ENCODE data around the gene CXCL9.
"Not testable (repeated sequence)": the region's sequence is repeated elsewhere in the genome, so short reads cannot be mapped to it uniquely, and the experiment has no call there.

Gene CXCL9

DNA sequence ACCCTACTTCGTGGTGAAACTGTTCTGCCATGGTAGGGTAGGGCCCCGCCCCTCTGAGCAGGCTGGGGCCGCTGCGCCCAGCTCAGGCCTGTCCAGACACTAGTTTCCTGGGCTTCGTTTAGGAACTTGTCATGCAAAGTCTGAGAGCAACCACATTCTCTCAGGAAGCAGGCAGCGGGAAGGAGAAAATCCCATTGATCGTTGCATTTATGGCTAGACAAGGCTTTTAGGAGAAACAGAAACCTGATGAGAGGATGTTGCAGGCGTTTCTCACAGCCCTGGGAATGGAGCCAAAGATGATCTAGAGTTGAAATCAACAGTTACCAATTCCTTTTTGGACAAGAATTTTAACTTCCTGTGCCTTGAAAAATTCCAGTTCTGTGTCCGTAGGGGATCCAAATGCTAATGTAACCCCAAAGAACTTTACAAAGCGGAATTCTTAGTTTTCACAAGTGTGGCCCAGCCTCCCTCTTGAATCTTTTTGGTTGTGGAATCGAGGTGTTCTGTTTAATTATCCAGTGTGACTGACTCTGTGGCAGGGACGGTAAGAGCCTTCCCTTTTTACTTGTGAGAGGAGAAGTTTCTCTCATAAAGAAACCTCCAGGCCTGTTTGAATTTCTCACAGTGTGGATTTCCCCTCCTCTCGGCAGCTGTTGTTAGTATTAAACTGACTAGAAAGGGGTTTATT, 4.5 kb upstream of the CXCL9 start:
- no peak for DNase-seq

- DNase-seq: no peak
Observed at GRCh38 chr4:76011018-76011670, 3.8 kb upstream of the CXCL9 start.

GRCh38 chr4:76010576-76010975, 3.3 kb upstream of the CXCL9 start:
- DNase-seq: no peak

GRCh38 chr4:76009311-76009710, 2.0 kb upstream of the CXCL9 start:
- no peak for DNase-seq

DNA sequence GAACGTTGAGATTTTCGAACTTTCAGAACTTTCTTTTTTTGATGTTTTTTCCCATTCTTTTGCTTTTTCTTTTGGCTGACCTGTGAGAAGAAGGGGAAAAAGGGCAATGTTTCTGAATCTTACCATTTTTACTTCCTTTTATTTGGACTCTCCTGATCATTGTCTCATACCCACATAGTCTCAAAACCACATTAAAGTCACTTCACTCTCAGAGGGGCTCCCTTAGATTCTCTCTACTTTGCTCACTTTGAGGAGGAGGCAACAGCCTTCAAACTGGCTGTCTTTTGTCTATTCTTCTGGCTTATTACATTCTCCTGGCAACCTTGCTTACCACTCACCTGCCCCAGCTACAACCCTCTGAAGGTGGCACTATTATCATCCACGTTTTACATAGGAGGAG, 3.7 kb downstream of the CXCL9 start:
- no peak for DNase-seq

- no peak for DNase-seq
Observed at GRCh38 chr4:76003035-76003434, 4.3 kb downstream of the CXCL9 start.

- no peak for DNase-seq
Observed at GRCh38 chr4:76002176-76002575, 5.1 kb downstream of the CXCL9 start.

DNA sequence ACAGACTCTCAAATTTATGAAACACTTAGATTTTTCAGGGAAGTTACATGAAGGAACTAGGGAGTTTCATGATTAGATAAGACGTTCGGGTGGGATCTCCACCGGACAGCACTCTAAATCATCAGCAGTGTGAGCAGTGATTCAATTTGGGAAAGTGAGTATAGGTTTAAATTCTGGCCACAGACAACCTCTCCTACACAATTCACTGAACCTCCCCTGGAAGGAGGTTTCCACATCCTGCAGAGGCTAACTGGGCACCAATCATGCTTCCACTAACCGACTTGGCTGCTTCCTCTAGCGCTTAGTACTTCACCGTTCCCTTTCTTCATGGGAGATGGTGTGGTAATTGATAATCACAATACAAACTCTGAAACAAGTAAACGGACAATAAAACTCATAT, 5.6 kb downstream of the CXCL9 start:
- DNase-seq: no peak

DNA sequence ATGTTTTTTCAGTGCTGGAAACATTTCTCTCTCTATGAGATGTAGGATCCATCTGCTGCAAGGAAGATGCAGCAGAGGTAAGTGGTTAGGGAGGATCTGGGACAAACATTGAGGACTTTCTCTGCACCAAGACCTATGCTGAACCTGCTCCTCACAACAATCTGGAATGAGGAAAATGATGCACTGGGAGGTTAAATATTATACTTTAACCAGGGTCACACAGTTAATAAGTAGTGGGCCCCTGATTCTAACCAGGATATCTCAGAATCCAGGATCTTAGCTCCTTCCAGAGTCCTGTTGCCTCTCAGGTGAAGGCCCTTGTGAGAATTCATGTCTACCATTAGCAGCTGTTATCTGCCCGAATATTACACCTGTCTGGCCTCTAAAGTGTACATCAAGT, 7.0 kb downstream of the CXCL9 start:
- DNase-seq: no peak

DNA sequence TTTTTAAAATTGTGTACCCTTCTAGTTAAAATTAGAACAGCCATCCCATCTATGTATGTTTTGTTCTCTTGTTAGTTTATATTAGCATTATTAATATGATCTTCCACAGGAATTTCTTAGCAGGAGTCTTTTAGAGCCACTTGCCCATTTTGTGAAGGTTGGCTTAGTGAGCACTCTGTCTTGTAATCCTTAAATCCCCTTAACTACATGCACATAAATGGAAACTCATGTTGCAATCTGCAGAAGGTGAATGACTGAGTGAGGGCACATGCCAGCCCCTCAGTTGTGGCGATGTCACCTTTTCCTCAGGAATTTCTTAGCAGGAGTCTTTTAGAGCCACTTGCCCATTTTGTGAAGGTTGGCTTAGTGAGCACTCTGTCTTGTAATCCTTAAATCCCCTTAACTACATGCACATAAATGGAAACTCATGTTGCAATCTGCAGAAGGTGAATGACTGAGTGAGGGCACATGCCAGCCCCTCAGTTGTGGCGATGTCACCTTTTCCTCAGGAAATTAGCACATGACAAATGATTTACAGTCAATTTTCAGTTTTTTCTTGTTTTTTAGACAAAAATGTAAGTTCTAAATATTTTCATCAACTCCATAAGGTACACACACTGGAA, 8.7 kb downstream of the CXCL9 start:
- not testable (repeated sequence) for DNase-seq

DNA sequence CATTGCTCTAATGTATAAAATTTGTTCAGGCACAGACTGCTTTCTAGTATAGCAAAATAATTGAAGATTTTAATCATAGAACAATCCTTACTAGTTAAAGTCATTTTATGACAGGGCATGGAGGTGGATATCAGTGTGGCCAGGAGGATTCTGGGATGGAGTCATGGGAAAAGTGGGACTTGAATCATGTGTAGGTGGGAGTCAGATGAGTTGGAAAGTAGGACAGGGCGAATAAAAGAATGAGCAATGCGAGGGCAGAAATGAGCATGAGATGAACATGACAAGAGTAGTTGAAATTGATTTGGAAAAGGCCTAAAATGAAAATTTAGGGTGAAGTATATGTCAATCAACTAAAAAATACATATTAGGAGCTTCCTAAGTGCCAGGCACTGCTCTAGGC, 9.4 kb downstream of the CXCL9 start:
- no peak for DNase-seq

DNA sequence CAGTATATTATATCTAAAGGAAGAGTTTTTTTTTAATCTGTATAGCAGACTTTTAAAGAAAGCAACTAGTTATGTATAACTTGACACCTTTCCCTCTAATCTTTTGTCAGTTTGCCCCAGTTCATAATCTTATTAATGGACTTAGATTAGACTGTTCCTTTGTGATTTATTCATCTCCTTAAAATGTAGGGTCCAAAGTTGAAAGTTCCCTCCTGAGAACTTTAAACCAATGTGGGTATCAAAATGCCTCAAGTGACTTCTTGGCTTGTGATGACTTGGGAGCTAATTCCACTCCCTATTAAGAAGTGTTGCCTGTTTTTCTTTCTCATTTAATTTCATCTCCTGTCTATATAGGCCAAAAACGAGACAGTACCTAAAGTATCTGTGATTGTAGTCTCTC, 10.2 kb downstream of the CXCL9 start:
- no peak for DNase-seq

DNA sequence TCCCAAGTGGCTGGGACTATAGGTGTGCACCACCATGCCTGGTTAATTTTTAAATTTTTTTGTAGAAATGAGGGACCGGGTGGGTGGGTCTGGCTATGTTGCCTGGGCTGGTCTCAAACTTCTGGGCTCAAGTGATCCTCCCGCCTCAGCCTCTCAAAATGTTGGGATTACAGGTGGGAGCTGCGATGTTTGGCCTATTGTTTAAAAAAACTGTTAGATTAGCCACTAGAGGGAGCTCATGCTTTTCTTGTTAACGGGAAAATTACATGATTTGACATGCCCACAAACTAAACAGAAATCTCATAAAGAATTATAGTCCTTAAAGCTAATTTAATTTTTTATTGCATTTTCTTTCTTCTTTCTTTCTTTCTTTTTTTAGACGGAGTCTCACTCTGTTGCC, 11.6 kb downstream of the CXCL9 start:
- DNase-seq: no peak

DNA sequence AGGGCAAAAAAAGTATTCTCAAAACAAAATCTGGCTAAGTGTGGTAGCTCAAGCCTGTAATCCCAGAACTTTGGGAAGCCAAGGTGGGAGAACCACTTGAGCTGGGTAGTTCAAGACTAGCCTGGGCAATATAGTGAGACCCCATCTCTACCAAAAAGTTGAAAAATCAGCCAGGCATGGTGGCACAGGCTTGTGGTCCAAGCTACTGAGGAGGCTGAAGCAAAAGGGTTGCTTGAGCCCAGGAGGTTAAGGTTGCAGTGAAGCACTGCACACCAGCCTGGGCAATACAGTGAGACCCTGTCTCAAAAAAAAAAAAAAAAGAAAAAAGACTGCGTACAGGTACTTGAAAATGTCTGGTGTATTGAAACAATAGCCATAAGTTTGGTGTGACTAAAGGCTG, 14.8 kb downstream of the CXCL9 start:
- DNase-seq: no peak

- no peak for DNase-seq
Observed at GRCh38 chr4:75989846-75990528, 17.3 kb downstream of the CXCL9 start.

DNA sequence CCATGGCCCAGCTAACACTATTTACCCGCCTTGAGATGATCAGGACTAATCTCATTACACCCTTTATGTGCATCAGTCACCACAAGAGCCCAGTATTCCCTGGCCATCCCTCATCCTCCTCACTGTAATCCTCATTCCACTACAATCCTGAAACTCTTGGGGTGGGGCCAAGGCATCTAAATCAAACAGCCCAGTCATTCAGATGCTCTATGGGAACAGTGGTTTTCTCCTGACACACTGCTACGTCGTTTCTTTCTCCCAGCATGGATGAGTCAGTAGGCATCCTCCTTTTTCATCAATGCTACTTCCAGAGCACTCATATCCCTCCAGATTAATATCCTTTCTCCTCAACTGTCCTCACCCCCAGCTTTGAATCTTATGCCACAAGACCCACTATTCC, 22.2 kb downstream of the CXCL9 start:
- no peak for DNase-seq

- no peak for DNase-seq
Observed at GRCh38 chr4:75980576-75980975, 26.7 kb downstream of the CXCL9 start.

- DNase-seq: no peak
Observed at GRCh38 chr4:75976177-75976576, 31.1 kb downstream of the CXCL9 start.

DNA sequence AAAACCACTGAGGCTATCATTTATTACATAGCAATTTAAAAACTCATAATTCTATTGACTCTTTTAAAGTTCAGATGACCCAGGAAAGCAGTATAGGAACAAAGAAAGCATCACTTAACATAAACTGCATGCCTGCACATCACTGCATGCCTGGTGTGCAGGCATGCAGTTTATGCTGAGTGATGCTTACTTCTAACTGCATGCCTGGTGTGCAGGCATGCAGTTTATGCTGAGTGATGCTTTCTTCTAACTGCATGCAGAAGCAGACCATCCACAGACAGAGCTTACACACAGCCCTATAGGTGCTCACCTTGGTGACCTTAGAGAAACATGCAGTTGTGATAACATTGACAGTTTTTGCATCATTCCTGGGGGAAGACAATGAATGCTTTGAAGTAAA, 33.5 kb downstream of the CXCL9 start:
- no peak for DNase-seq

DNA sequence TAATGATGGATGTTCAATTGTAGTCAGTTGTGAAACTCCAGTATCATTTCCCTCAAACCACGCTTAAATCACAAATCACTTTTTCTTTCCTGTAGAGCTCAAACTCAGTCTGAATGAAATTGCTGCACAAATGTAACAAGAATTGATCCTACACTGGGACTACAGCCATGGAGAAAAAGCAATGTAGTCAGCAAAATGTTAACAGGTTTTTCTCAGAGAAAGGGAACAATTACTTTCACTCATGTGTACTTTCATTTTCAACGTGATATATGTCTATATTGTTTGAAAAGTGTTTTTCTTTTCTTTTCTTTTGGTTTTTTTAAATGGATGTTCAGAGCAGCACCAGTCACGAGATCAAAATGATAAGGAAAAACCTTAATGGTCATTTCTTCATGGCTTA, 39.2 kb downstream of the CXCL9 start:
- no peak for DNase-seq

DNA sequence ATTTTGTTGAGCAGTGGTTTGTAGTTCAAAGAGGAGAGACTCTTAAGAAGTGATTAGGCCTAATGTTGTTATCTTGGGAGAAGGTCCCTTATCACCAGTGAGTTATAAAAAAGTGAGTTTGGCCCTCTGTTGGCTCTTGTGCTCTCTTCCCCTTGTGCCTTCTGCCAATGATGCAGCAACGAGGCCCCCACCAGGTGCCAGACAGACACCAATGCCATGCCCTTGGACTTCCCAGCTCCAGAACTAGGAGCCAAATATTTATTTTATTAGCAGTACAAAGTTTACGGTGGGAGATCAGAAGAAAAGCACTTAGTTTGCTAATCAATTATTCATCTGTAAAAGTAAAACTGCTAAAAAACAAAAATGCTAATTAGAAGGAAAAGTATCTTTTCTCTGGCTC, 43.8 kb downstream of the CXCL9 start:
- no peak for DNase-seq

DNA sequence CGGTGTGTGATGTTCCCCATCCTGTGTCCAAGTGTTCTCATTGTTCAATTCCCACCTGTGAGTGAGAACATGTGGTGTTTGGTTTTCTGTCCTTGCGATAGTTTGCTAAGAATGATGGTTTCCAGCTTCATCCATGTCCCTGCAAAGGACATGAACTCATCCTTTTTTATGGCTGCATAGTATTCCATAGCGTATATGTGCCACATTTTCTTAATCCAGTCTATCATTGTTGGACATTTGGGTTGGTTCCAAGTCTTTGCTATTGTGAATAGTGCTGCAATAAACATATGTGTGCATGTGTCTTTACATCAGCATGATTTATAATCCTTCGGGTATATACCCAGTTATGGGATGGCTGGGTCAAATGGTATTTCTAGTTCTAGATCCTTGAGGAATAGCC, 45.2 kb downstream of the CXCL9 start:
- DNase-seq: not testable (repeated sequence)

- DNase-seq: not testable (repeated sequence)
Observed at GRCh38 chr4:75958546-75958945, 48.8 kb downstream of the CXCL9 start.

DNA sequence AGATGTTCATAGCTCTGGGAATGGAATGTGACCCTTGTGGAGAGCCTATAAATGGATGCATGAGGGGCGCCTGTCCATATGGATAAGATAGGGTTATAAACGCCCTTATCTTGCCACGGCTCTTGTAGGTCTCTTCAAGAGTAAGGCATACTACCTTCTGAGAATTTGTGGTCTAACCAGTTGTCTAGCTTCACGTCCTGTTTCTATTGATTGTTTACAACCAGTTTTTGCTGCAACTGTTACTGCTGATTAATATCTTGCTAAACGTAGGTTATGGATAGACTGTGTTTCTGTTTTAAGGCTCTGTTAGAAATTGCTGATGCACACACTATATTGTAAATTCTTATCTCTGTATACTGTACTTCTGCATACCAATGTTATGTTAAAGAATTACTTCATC, 52.5 kb downstream of the CXCL9 start:
- DNase-seq: not testable (repeated sequence)
